ENCODE measurements around the gene CPT2. TPM values are rescaled to one million over a fixed set of nuclear protein-coding genes. Genes with fewer than 3 reads are reported as not detected.

The CPT2 gene
- total and polyA plus RNA-seq, 9 of the 15 experiments (the other 6 are each of a cell fraction or from before 2014, with no cell fraction given), result 7.6 to 25.1 (median 16.8) TPM

- TF ChIP-seq HMBOX1 (IDR thresholded peaks at IDR 0.05) (peak; percentile 61), MAFK (IDR thresholded peaks at IDR 0.05; ENCODE audit: low read length) (no peak), ZNF592 (IDR thresholded peaks at IDR 0.05) (peak; percentile 91), ZBTB43 (CRISPR knock-in tag; IDR thresholded peaks at IDR 0.05) (no peak), TBL1XR1 (IDR thresholded peaks at IDR 0.05; ENCODE audit: low read length in 2 of 2) (0 out of 4 replicates have a peak, but pooled peaks of 1 of the 2 experiments have one; percentile 41), HDAC8 (tag; IDR thresholded peaks at IDR 0.05) (no peak), CREB3 (tag; conservative IDR thresholded peaks at IDR 0.05; ENCODE audit: low read depth) (peak; percentile 58; the same call in 1 of the 2 replicates), ZBTB1 (CRISPR knock-in tag; IDR thresholded peaks at IDR 0.05; ENCODE audit: borderline replicate concordance, low read depth) (no peak), TSC22D4 (tag; IDR thresholded peaks at IDR 0.05) (no peak), CBFA2T2 (conservative IDR thresholded peaks at IDR 0.05) (peak; percentile 60), SMAD2 (IDR thresholded peaks at IDR 0.05; ENCODE audit: low read depth, low read length) (no peak), CTCFL (IDR thresholded peaks at IDR 0.05; ENCODE audit: borderline replicate concordance, insufficient read depth, low read depth, low read length, poor library complexity, severe bottlenecking) (no peak), HNRNPUL1 (IDR thresholded peaks at IDR 0.05; ENCODE audit: low read length) (no peak), DEAF1 (CRISPR knock-in tag; IDR thresholded peaks at IDR 0.05) (no peak), ZNF23 (CRISPR knock-in tag; IDR thresholded peaks at IDR 0.05) (no peak)
These were observed 13.3 kb upstream of the CPT2 start (continued) for GRCh38 chr1:53183095-53183990.
